Endodermal cell (in vitro differentiated cells): ENCODE measurements around the gene MAPK14. TPM values are rescaled to one million over a fixed set of nuclear protein-coding genes. Genes with fewer than 3 reads are reported as not detected.

Experiments
- DNase-seq: peaks from one replicate; pipeline ENCODE4 v3.0.0-alpha.2; 2017
- H3K27ac ChIP-seq: 2 replicates; pipeline ENCODE4 v1.5.1; 2013; ENCODE audit warnings: mild to moderate bottlenecking, low read depth, low read length, moderate library complexity
- H3K27me3 ChIP-seq: 2 replicates; pipeline ENCODE4 v1.6.1; 2013; ENCODE audit warnings: mild to moderate bottlenecking, low read length, moderate library complexity; ENCODE audit not compliant: insufficient read depth, control insufficient read depth, poor library complexity, severe bottlenecking
- H3K36me3 ChIP-seq: 2 replicates; pipeline ENCODE4 v1.7.0; 2013; ENCODE audit warnings: mild to moderate bottlenecking, low read length, moderate library complexity; ENCODE audit not compliant: control insufficient read depth, insufficient read depth
- H3K4me1 ChIP-seq: one replicate; pipeline ENCODE4 v1.7.0; 2013; ENCODE audit warnings: low read length; ENCODE audit not compliant: control insufficient read depth, insufficient read depth
- H3K4me3 ChIP-seq: 2 replicates; pipeline ENCODE4 v1.5.1; 2013; ENCODE audit warnings: mild to moderate bottlenecking, low read length, moderate library complexity
- H3K9ac ChIP-seq: 2 replicates; pipeline ENCODE4 v1.6.1; 2013; ENCODE audit warnings: mild to moderate bottlenecking, low read length, moderate library complexity; ENCODE audit not compliant: poor library complexity, severe bottlenecking; ENCODE audit errors: extremely low read depth
- H3K9me3 ChIP-seq: 2 replicates; pipeline ENCODE4 v1.6.1; 2013; ENCODE audit warnings: mild to moderate bottlenecking, low read length, moderate library complexity; ENCODE audit not compliant: control insufficient read depth
- H3K27ac Mint-ChIP-seq: 2 replicates; pipeline ENCODE4 v1.8.0; 2020; ENCODE audit warnings: mixed read lengths
- H3K27me3 Mint-ChIP-seq: 2 replicates; pipeline ENCODE4 v1.8.0; 2021; ENCODE audit warnings: mild to moderate bottlenecking, mixed read lengths; ENCODE audit not compliant: insufficient read depth
- H3K36me3 Mint-ChIP-seq: 2 replicates; pipeline ENCODE4 v1.8.0; 2020; ENCODE audit warnings: low read depth, mixed read lengths
- H3K4me1 Mint-ChIP-seq: 2 replicates; pipeline ENCODE4 v1.8.0; 2020; ENCODE audit warnings: mixed read lengths
- H3K4me3 Mint-ChIP-seq: 2 replicates; pipeline ENCODE4 v1.8.0; 2020; ENCODE audit warnings: mild to moderate bottlenecking, moderate library complexity, mixed read lengths
- H3K9me3 Mint-ChIP-seq: 2 replicates; pipeline ENCODE4 v1.8.0; 2020; ENCODE audit warnings: mild to moderate bottlenecking, mixed read lengths
- CTCF ChIP-seq: fragments of 200-600 bp; sonication (generic); conservative IDR thresholded peaks from 2 replicates; pipeline ENCODE4 v1.5.0; 2021; ENCODE audit warnings: antibody characterized with exemption, mild to moderate bottlenecking
- WGBS, 2 experiments: methylation state at CpG; one replicate each; pipeline versions ENCODE4 v1.1.5 to v1.1.7; 2013; ENCODE audit warnings: missing lambda C conversion rate in 2 of 2, mixed read lengths in 1 of 2; ENCODE audit not compliant: insufficient coverage in 1 of 2, insufficient read length in 1 of 2; 5-methylcytosine and 5-hydroxymethylcytosine counted together
- total RNA-seq, 2 donors: library from RNA; stranded (reverse); fragmentation: NEBNext Ultra II Directional in 1 of 2; extraction: Animal tissue kit (Norgen Biotek cat#: 25700) in 1 of 2; gene quantifications; 2 replicates in 1 of 2; 3 replicates in 1 of 2; pipeline ENCODE4 v1.2.1, GENCODE V29; 2021

Gene MAPK14
- total RNA-seq, 2 donors from 2014 or later, result 36.4 to 40.6 TPM

GRCh38 chr6:36015666-36016065 is 11.9 kb upstream of the MAPK14 start:
- H3K9me3 ChIP-seq, result no peaks in the 10 kb centered on the region
- no peak overlapping the region for H3K4me3 ChIP-seq
- no peak overlapping the region for H3K9ac ChIP-seq
- DNase-seq, result no peak
- Mint-ChIP-seq H3K4me3 (no peak overlapping the region), H3K27me3 (peaks cover 58% of the 10 kb centered on the region), H3K9me3 (no peaks in the 10 kb centered on the region), H3K36me3 (no peaks in the 10 kb centered on the region), H3K4me1 (peaks cover 10% of the 10 kb centered on the region), H3K27ac (no peak overlapping the region)
- H3K27me3 ChIP-seq, result peaks cover 41% of the 10 kb centered on the region
- H3K36me3 ChIP-seq, result no peaks in the 10 kb centered on the region
- H3K27ac ChIP-seq, result no peak overlapping the region
- no peak for TF ChIP-seq CTCF
- no peaks in the 10 kb centered on the region for H3K4me1 ChIP-seq
- WGBS, 2 experiments, result 93 to 100% methylated on average over 3 to 4 of the region's 4 CpGs

GRCh38 chr6:36018339-36018738 is 9.3 kb upstream of the MAPK14 start:
- H3K27ac ChIP-seq, result no peak overlapping the region
- WGBS, 2 experiments, result 100% methylated on average over 2 of the region's 2 CpGs; no CpG with 5 or more reads in 1 of the 2 experiments
- H3K9me3 ChIP-seq, result no peaks in the 10 kb centered on the region

GRCh38 chr6:36019167-36019566 is 8.4 kb upstream of the MAPK14 start:
- peaks cover 18% of the 10 kb centered on the region for H3K27me3 ChIP-seq
- Mint-ChIP-seq H3K27me3 (peaks cover 29% of the 10 kb centered on the region), H3K27ac (no peak overlapping the region), H3K36me3 (no peaks in the 10 kb centered on the region), H3K4me1 (peaks cover 12% of the 10 kb centered on the region), H3K4me3 (no peak overlapping the region), H3K9me3 (no peaks in the 10 kb centered on the region)
- H3K4me1 ChIP-seq, result peaks cover 4% of the 10 kb centered on the region
- H3K9ac ChIP-seq, result no peak overlapping the region
- no peaks in the 10 kb centered on the region for H3K9me3 ChIP-seq
- H3K36me3 ChIP-seq, result no peaks in the 10 kb centered on the region
- 91 to 94% methylated on average over 9 to 11 of the region's 11 CpGs for WGBS, 2 experiments
- no peak for DNase-seq
- H3K4me3 ChIP-seq, result no peak overlapping the region
- no peak overlapping the region for H3K27ac ChIP-seq
- no peak for TF ChIP-seq CTCF

More at GRCh38 chr6:36018339-36018738, 9.3 kb upstream of the MAPK14 start:
- Mint-ChIP-seq H3K27ac (no peak overlapping the region), H3K27me3 (peaks cover 33% of the 10 kb centered on the region), H3K4me3 (no peak overlapping the region), H3K9me3 (no peaks in the 10 kb centered on the region), H3K36me3 (no peaks in the 10 kb centered on the region), H3K4me1 (peaks cover 10% of the 10 kb centered on the region)
- Histone ChIP-seq H3K36me3 (no peaks in the 10 kb centered on the region), H3K4me1 (no peaks in the 10 kb centered on the region), H3K4me3 (no peak overlapping the region), H3K9ac (no peak overlapping the region), H3K27me3 (peaks cover 18% of the 10 kb centered on the region)
- no peak for DNase-seq
- no peak for TF ChIP-seq CTCF
